Measurements from ENCODE around the gene SLC9A7. TPM values are rescaled to one million over a fixed set of nuclear protein-coding genes. Genes with fewer than 3 reads are reported as not detected.

Gene SLC9A7
- total and polyA plus RNA-seq, 12 donors, result 0.43 to 7.5 (median 1.9) TPM

- WGBS, 2 donors, result 81 to 87% methylated on average over 2 of the region's 2 CpGs
- DNase-seq (no peak), ATAC-seq (no peak)
- Histone ChIP-seq H3K27ac (no peak overlapping the region), H3K4me1 (no peaks in the 10 kb centered on the region), H3K9me3 (no peaks in the 10 kb centered on the region), H3K4me3 (no peak overlapping the region), H3K36me3 (no peaks in the 10 kb centered on the region), H3K27me3 (peaks cover 0 to 12% (median 0%) of the 10 kb centered on the region in 7 donors)
- no peak for TF ChIP-seq CTCF (IDR thresholded peaks at IDR 0.05)
- intact Hi-C loops (cut with DNase I), result no loop called here
Observed at GRCh38 chrX:46693149-46693548, 65.8 kb downstream of the SLC9A7 start.

- 92 to 97% methylated on average over 2 of the region's 2 CpGs for WGBS, 2 donors
- intact Hi-C loops (cut with DNase I), result no loop called here
- no peak for ATAC-seq
Observed at GRCh38 chrX:46690818-46691217, 68.1 kb downstream of the SLC9A7 start.

GRCh38 chrX:46687619-46688018 is 71.3 kb downstream of the SLC9A7 start:
- Histone ChIP-seq H3K4me1 (peaks cover 0 to 4% (median 0%) of the 10 kb centered on the region in 9 donors), H3K4me3 (no peak overlapping the region), H3K27me3 (peaks cover 0 to 14% (median 0%) of the 10 kb centered on the region in 7 donors), H3K27ac (no peak overlapping the region), H3K36me3 (no peaks in the 10 kb centered on the region), H3K9me3 (no peaks in the 10 kb centered on the region)
- no peak for DNase-seq
- no peak for TF ChIP-seq CTCF (IDR thresholded peaks at IDR 0.05)
- 63 to 80% methylated on average over 2 of the region's 2 CpGs for WGBS, 2 donors
- no peak for ATAC-seq
- intact Hi-C loops (cut with DNase I), result loop anchor here in 8 of 10 donors (5.0 to 10.0 kb wide), 6 partner anchors 35 to 133 kb away; partner anchors contain the start of gene CHST7 (in 3 of the 8)

More at GRCh38 chrX:46690818-46691217, 68.1 kb downstream of the SLC9A7 start:
- H3K9me3 ChIP-seq, result no peaks in the 10 kb centered on the region
- no peak for TF ChIP-seq CTCF (IDR thresholded peaks at IDR 0.05)
- no peak overlapping the region for H3K27ac ChIP-seq
- H3K4me1 ChIP-seq, result peaks cover 0 to 4% (median 0%) of the 10 kb centered on the region in 9 donors
- no peaks in the 10 kb centered on the region for H3K36me3 ChIP-seq
- no peak overlapping the region for H3K4me3 ChIP-seq
- H3K27me3 ChIP-seq, result peaks cover 0 to 14% (median 0%) of the 10 kb centered on the region in 7 donors
- DNase-seq, result no peak

- intact Hi-C loops (cut with DNase I), result loop anchor here in 8 of 10 donors (5.0 to 10.0 kb wide), 6 partner anchors 34 to 131 kb away; partner anchors contain the start of gene CHST7 (in 3 of the 8)
- Histone ChIP-seq H3K4me1 (peaks cover 0 to 4% (median 0%) of the 10 kb centered on the region in 9 donors), H3K27ac (no peak overlapping the region), H3K9me3 (no peaks in the 10 kb centered on the region), H3K27me3 (peaks cover 0 to 6% (median 0%) of the 10 kb centered on the region in 7 donors), H3K36me3 (no peaks in the 10 kb centered on the region), H3K4me3 (no peak overlapping the region)
- WGBS, 2 donors, result 19 to 25% methylated on average over 5 of the region's 5 CpGs
- TF ChIP-seq CTCF (IDR thresholded peaks at IDR 0.05), result peak; percentile 49 to 79 (median 68)
- ATAC-seq (peak in 4 of 8 donors; percentile 52 to 63 (median 58)), DNase-seq (peak in 1 of 2 donors; percentile 17)
Observed at GRCh38 chrX:46686003-46686645, 72.8 kb downstream of the SLC9A7 start.
